Central memory CD8-positive, alpha-beta T cell (primary cell): ENCODE measurements around the gene RNF169.
A peak's percentile ranks its signal among the peaks of the same experiment; 100 is the strongest.

Experiments
- ATAC-seq: fragments of 150-1000 bp; cut with Tn5 transposase; replicated peaks from 2 replicates; pipeline ENCODE4 v1.10.0; 2022; ENCODE audit warnings: mild to moderate bottlenecking, moderate FRiP score, moderate number of reproducible peaks; ENCODE audit not compliant: poor library complexity, severe bottlenecking; ENCODE audit errors: extremely low read depth
- DNase-seq, 2 donors: peaks; one replicate each; pipeline ENCODE4 v3.0.0; 2021; ENCODE audit warnings: low spot score in 2 of 2
- H3K27ac Mint-ChIP-seq: one replicate; pipeline ENCODE4 v1.8.0; 2022; ENCODE audit warnings: low read depth, mild to moderate bottlenecking, moderate library complexity, mixed read lengths
- H3K27me3 Mint-ChIP-seq: one replicate; pipeline ENCODE4 v1.8.0; 2022; ENCODE audit warnings: mixed read lengths
- H3K36me3 Mint-ChIP-seq: one replicate; pipeline ENCODE4 v1.8.0; 2022; ENCODE audit warnings: mild to moderate bottlenecking, moderate library complexity, mixed read lengths; ENCODE audit not compliant: insufficient read depth
- H3K4me1 Mint-ChIP-seq: one replicate; pipeline ENCODE4 v1.8.0; 2022; ENCODE audit warnings: mixed read lengths
- H3K4me3 Mint-ChIP-seq: one replicate; pipeline ENCODE4 v1.8.0; 2022; ENCODE audit warnings: mild to moderate bottlenecking, moderate library complexity, mixed read lengths
- H3K9me3 Mint-ChIP-seq: one replicate; pipeline ENCODE4 v1.8.0; 2022; ENCODE audit warnings: mixed read lengths

The RNF169 gene

DNA sequence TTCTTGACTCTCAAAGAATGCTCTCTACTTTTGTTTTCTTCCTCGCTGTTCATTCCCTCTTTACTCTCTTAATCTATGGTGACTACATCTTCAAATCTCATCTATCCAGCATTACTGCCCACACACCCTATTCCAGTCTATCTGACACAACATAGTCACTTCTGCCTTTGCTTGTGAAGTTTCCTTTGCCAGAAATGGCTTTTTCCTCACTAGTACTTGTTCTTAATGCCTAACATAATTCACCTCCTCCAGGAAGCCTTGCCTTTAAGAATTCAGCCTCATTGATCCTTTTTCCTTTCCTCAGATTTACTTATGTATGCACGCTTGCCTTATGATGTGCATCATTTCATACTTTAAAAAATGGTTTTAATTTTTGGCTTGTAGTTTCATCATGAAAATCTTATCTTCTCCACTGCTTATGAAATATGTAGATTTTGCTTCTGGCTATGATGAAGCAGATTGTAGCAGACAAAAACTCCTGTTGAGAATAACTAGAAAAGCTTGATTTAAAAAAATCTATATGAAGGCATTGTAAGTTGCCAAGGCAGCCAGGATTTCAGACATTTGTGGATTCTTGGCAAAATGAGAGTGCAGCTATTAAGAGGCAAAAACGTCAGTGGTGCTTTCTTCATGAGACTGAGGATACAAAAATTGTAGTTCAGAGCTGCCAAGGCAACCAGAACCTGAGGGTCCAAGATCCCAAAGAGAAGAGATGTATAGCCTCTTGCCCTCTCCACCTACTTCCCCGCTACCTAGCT, 31.8 kb downstream of the RNF169 start:
- no peak for DNase-seq
- H3K36me3 Mint-ChIP-seq = peaks cover 7% of the 10 kb centered on the region
- no peak overlapping the region for H3K4me3 Mint-ChIP-seq
- no peak overlapping the region for H3K27ac Mint-ChIP-seq
- no peaks in the 10 kb centered on the region for H3K9me3 Mint-ChIP-seq
- H3K4me1 Mint-ChIP-seq = peaks cover 37% of the 10 kb centered on the region
- no peaks in the 10 kb centered on the region for H3K27me3 Mint-ChIP-seq
- ATAC-seq = no peak

DNA sequence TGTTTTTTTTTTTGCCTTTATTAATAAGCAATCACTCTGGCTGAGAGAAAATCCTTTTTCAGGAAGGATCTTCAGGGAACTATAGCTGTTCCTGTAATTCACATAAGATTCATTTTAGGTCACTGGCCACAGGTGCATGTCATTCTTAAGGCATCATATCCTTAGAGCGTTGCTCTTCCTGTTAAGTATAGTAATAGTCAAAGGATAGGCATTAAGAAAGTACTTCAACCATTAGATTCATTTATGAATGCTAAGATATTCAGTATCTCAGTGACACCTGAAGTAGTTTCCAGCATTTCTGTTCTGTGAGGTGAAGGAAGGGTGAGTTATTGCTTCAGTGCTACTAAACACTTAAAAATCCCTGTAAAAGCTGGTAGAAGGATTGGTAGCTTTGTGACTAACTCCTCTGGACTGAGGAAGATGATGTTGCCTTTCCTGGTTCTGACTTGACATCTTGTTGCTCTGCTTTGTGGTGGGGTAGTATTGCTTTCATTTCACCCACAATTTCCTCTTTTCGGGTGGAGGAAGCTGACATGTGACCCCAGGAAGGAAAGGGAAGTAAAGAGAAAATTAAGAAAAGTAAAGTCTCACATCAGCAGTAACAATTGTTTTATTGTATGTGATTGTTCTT, 34.7 kb downstream of the RNF169 start:
- no peaks in the 10 kb centered on the region for H3K27me3 Mint-ChIP-seq

DNA sequence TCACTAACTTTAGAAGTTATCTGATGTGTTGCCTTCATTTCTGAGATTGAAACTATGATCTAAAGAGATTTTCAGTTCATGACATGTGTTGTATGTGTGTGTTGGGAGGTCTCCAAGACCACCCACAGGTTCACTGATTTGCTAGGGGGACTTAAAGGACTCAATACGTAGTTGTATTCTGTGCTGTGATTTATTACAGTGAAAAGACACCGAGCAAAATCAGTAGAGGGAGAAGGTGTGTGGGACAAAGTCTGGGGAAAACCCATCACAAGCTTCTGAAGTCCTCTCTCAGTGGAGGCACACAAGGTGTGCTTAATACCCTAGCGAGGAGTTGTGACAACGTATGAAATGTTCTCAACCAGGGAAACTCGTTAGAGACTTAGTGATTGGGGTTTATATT, 35.6 kb downstream of the RNF169 start:
- H3K9me3 Mint-ChIP-seq = no peaks in the 10 kb centered on the region
- H3K4me3 Mint-ChIP-seq = peak overlapping the region; percentile 63
- peaks cover 2% of the 10 kb centered on the region for H3K36me3 Mint-ChIP-seq
- peak; percentile 57 for ATAC-seq
- no peak for DNase-seq
- peak overlapping the region; percentile 78 for H3K27ac Mint-ChIP-seq
- H3K4me1 Mint-ChIP-seq = peaks cover 22% of the 10 kb centered on the region
- no peaks in the 10 kb centered on the region for H3K27me3 Mint-ChIP-seq

More for the DNA sequence above, 34.7 kb downstream of the RNF169 start:
- peak; percentile 85 for ATAC-seq
- Mint-ChIP-seq H3K4me1 (peaks cover 22% of the 10 kb centered on the region), H3K9me3 (no peaks in the 10 kb centered on the region), H3K4me3 (peak overlapping the region; percentile 63), H3K36me3 (peaks cover 2% of the 10 kb centered on the region), H3K27ac (peak overlapping the region; percentile 78)
- DNase-seq = no peak

DNA sequence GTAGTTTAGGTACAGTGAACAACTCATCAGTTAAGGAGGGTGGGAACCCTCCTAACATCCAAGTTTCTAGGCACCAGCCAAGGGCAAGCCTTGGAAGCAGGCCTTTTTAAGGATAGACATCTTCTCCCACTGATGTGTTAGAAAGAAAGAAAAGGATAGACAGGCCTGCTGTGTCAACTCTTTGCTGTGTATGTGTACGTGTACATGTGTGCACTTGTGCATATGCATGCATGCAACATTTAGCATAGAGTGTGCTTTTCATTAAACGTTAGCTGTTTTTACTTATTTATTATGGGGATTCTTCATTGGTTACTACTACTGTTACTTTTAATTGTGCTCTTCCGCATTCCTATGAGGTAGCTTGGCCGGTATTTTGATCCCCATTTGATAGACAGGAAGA, 36.1 kb downstream of the RNF169 start:
- H3K4me3 Mint-ChIP-seq = peak overlapping the region; percentile 63
- no peaks in the 10 kb centered on the region for H3K9me3 Mint-ChIP-seq
- DNase-seq = no peak
- H3K27me3 Mint-ChIP-seq = no peaks in the 10 kb centered on the region
- ATAC-seq = no peak
- H3K36me3 Mint-ChIP-seq = peaks cover 3% of the 10 kb centered on the region
- peak overlapping the region; percentile 78 for H3K27ac Mint-ChIP-seq
- H3K4me1 Mint-ChIP-seq = peaks cover 22% of the 10 kb centered on the region

DNA sequence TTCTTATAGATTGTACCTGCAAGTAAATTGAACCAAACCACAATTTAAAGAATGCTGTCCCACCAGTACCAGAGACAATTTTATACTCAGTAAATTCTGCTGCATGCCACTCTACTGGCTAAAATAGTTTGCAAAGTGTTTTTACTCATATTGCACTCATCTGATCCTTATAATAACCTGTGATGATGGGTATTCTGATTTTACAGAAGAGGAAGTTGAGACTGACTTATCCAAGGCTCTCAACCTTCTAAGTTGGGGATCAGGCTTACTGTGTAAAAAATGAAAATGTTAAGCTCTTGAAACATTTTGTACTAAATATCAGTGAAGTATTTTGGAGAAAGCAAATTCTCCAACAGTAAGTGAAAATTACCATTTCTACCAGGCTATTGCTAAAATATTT, 37.9 kb downstream of the RNF169 start:
- Mint-ChIP-seq H3K4me3 (no peak overlapping the region), H3K4me1 (peaks cover 22% of the 10 kb centered on the region), H3K36me3 (peaks cover 10% of the 10 kb centered on the region), H3K27me3 (no peaks in the 10 kb centered on the region), H3K9me3 (no peaks in the 10 kb centered on the region), H3K27ac (no peak overlapping the region)
- no peak for ATAC-seq
- DNase-seq = no peak

DNA sequence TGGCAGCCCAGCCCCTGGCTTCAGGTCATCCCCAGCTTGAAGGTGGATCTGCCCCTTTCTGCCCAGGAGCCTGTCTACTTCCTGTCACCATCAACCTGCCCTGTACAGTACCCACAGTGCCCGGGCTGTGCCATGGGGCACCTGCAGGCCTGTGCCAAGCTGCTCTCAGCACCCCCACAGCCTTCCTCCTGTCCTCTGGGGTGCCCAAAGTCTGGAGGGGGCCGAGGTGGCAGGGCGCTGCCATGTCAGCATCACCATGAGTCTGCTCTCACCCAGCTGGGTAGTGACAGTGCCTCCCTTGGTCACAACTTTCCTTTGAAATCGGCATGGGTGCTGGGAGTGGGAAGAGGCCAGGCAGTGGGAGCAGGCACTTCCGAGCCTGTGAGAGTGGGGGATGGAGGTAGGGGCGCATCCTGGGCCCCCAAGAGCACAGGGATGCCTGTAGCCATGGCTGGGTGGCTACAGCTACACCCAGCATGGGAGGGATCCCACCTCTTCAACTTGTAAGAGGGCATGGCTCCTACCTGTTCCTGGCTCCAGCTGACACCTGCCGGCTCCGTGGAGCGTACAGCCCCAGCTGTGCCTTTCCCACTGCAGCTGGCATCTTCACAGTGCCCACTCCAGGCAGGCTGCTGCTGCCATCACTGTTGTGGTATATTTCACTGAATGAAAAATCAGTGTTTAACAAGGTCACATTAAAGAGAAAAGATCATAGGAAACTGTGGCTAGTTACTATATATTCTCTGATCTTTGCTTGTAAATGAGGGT, 42.9 kb downstream of the RNF169 start:
- Mint-ChIP-seq H3K27me3 (no peaks in the 10 kb centered on the region), H3K9me3 (no peaks in the 10 kb centered on the region), H3K4me3 (no peak overlapping the region), H3K27ac (no peak overlapping the region), H3K36me3 (peaks cover 20% of the 10 kb centered on the region), H3K4me1 (peaks cover 8% of the 10 kb centered on the region)
- DNase-seq (no peak), ATAC-seq (no peak)

DNA sequence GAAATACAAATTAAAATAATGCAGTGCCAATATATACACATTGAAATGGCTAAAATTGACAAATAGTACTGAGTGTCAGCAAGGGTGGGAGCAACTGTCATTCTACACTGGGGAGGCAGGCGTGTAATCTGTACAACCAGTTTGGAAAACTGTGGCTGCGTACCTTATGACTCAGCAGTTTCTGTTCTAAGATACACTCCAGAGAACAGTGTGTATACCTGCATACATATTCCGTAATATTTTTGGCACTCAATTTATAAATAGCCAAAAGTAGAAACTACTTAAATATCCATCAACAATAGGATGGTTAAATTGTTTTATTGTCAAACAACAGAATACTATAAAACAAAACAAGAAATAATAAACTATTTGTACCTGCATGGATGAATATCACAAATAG, 57.6 kb downstream of the RNF169 start:
- DNase-seq = no peak
- Mint-ChIP-seq H3K27me3 (no peaks in the 10 kb centered on the region), H3K27ac (no peak overlapping the region), H3K9me3 (no peaks in the 10 kb centered on the region), H3K4me1 (peaks cover 33% of the 10 kb centered on the region), H3K36me3 (peaks cover 7% of the 10 kb centered on the region), H3K4me3 (no peak overlapping the region)
- no peak for ATAC-seq

DNA sequence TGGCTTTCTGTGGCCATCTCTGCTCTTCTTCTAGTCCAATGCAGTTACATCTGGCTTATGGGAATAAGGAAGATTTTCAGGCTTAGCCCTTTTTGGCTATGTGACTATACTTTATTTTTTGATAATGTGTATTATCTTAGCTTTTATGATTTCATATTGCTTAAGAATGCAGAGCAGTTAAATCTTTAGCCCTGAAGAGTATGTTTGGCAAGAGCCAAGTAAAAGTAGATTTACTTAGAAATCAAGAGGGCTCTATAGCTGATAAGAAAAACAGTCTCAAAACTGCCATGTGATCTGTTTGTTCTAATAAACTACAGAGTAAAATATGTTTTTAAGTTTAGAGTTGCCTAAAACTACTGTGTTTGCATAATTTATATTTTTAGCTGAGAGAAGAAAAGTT, 61.2 kb downstream of the RNF169 start:
- no peak overlapping the region for H3K4me3 Mint-ChIP-seq
- no peak for ATAC-seq
- no peak for DNase-seq
- no peaks in the 10 kb centered on the region for H3K27me3 Mint-ChIP-seq
- H3K9me3 Mint-ChIP-seq = no peaks in the 10 kb centered on the region
- no peak overlapping the region for H3K27ac Mint-ChIP-seq
- peaks cover 9% of the 10 kb centered on the region for H3K36me3 Mint-ChIP-seq
- peaks cover 22% of the 10 kb centered on the region for H3K4me1 Mint-ChIP-seq

DNA sequence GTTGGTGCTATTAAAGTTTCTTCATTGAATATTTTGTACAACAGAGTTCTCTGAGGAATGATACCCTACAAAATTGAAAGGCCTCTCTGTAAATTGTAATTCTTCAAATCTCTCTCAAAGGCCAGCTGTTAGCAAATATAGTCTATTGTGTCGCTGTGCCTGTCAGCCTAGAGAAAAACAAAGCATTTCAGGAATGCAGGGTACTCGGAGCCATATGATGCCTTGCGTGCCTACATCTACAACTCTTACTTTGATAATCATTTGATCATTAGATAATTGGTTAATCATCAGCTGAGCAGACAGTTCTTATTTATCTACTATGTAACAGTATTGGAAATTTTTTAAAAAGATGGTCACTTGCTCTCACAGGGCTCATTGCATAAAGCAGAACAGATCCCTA, 67.3 kb downstream of the RNF169 start:
- no peaks in the 10 kb centered on the region for H3K9me3 Mint-ChIP-seq
- H3K27me3 Mint-ChIP-seq = no peaks in the 10 kb centered on the region
- no peak for DNase-seq
- ATAC-seq = no peak
- H3K27ac Mint-ChIP-seq = no peak overlapping the region
- no peak overlapping the region for H3K4me3 Mint-ChIP-seq
- H3K4me1 Mint-ChIP-seq = peaks cover 54% of the 10 kb centered on the region
- H3K36me3 Mint-ChIP-seq = peaks cover 8% of the 10 kb centered on the region

DNA sequence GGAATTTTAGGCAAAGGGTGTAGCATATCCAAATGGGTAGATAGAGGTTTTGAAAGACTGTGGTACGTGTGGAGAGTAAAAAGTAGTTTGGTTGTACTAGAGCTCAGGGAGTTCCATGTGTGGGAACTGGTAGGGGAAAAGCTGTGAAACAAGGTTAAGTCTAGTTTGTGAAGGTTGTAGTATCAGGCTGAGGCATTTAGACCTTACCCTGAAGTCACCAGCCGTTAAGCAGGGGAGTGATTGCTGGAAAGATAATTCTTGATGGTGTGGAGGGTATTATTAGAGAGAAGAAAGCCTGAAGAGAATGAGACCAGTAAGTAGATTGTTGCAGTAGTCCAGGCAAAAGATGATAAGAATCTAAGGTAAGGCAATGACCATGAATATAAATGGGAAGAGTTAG, 68.0 kb downstream of the RNF169 start:
- no peaks in the 10 kb centered on the region for H3K27me3 Mint-ChIP-seq
- peaks cover 6% of the 10 kb centered on the region for H3K36me3 Mint-ChIP-seq
- no peak for ATAC-seq
- H3K9me3 Mint-ChIP-seq = no peaks in the 10 kb centered on the region
- DNase-seq = no peak
- no peak overlapping the region for H3K4me3 Mint-ChIP-seq
- peak overlapping the region; percentile 17 for H3K27ac Mint-ChIP-seq
- peaks cover 56% of the 10 kb centered on the region for H3K4me1 Mint-ChIP-seq

DNA sequence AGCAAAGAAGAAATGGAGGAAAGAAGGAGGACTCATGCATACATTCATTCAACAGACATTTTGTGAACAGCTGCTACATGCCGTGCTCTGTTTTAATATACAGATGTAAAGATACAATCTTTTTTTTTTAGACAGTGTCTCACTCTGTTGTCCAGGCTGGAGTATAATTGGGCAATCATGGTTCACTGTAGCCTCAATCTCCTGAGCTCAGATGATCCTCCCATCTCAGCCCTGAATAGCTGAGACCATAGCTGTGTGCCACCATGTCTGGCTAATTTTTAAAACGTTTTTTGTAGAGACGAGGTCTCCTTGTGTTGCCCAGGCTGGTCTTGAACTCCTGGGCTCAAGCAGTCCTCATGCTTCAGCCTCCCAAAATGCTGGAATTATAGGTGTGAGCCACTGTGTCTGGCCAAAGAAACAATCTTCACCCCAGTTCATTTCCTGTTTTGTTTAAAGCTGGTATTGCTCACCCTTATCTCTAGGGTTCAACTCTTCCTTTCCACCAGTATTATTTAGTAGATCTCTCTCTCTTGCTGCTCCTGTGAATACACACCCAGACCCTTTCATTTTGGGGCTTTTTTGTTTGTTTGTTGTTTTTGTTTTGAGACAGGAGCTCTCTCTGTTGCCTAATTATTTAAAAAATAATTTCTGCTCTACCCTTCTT, 69.8 kb downstream of the RNF169 start:
- Mint-ChIP-seq H3K27ac (peak overlapping the region; percentile 92), H3K9me3 (no peaks in the 10 kb centered on the region), H3K27me3 (no peaks in the 10 kb centered on the region), H3K4me1 (peaks cover 58% of the 10 kb centered on the region), H3K4me3 (no peak overlapping the region), H3K36me3 (peaks cover 8% of the 10 kb centered on the region)
- DNase-seq = no peak
- ATAC-seq = no peak

DNA sequence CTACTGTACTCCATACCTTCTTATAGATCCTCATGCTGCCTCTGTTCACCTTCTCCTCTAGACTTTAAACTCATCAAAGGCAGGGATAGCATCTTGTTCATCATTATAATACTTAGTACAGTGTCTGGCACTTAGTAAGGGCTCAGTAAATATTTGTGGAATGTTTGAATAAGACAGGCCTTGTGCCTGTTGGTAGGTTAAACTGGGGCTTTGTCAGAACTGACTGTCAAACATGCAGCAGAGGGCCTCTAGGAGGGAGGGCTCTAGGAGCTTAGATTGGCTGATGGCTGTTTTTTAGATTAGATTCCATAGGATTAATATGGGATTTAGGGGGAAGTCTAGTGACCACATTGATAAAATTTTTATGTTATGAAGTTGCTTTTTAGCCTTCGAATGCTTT, 70.8 kb downstream of the RNF169 start:
- Mint-ChIP-seq H3K36me3 (peaks cover 14% of the 10 kb centered on the region), H3K4me3 (no peak overlapping the region), H3K27ac (peak overlapping the region; percentile 92), H3K4me1 (peaks cover 58% of the 10 kb centered on the region), H3K27me3 (no peaks in the 10 kb centered on the region), H3K9me3 (peaks cover 6% of the 10 kb centered on the region)
- ATAC-seq (no peak), DNase-seq (no peak)
